OCI-LY3 (cell line): ENCODE data around the gene GRID2.

ENCODE experiments used
- H2AFZ ChIP-seq: fragments of 200-600, 300-600 bp; shearing (Covaris generic); 2 replicates; pipeline ENCODE4 v1.6.0; 2014; ENCODE audit warnings: antibody characterized with exemption, low read depth, low read length
- H3K27ac ChIP-seq: fragments of 200-600, 300-600 bp; sonication (generic); 2 replicates; pipeline ENCODE4 v1.5.1; 2014; ENCODE audit warnings: mild to moderate bottlenecking, low read length, moderate library complexity, mixed read lengths
- H3K27me3 ChIP-seq: fragments of 200-600, 300-600 bp; sonication (generic); 2 replicates; pipeline ENCODE4 v1.6.1; 2014; ENCODE audit warnings: low read depth, low read length, mixed read lengths
- H3K36me3 ChIP-seq: fragments of 200-600, 300-600 bp; sonication (generic); replicated peaks from 2 replicates; pipeline ENCODE3; 2014; ENCODE audit warnings: low read depth, low read length, mixed read lengths
- H3K4me1 ChIP-seq: fragments of 300-600, 200-600 bp; sonication (generic); 2 replicates; pipeline ENCODE4 v1.6.1; 2014; ENCODE audit warnings: low read length, mixed read lengths
- H3K4me2 ChIP-seq: fragments of 200-600, 300-600 bp; sonication (generic); 2 replicates; pipeline ENCODE4 v1.6.1; 2014; ENCODE audit warnings: low read length, mixed read lengths
- H3K4me3 ChIP-seq: fragments of 300-600, 200-600 bp; sonication (generic); 2 replicates; pipeline ENCODE4 v1.5.1; 2014; ENCODE audit warnings: antibody characterized with exemption, mild to moderate bottlenecking, low read length, moderate library complexity
- H3K79me2 ChIP-seq: fragments of 300-600, 200-600 bp; shearing (Covaris generic); 2 replicates; pipeline ENCODE4 v1.6.1; 2014; ENCODE audit warnings: mild to moderate bottlenecking, low read length, mixed read lengths
- H3K9ac ChIP-seq: fragments of 300-600, 200-600 bp; shearing (Covaris generic); 2 replicates; pipeline ENCODE4 v1.6.0; 2014; ENCODE audit warnings: mild to moderate bottlenecking, low read length, moderate library complexity
- H3K9me3 ChIP-seq: fragments of 200-600, 300-600 bp; shearing (Covaris generic); 2 replicates; pipeline ENCODE4 v1.6.1; 2014; ENCODE audit warnings: low read length, mixed read lengths; ENCODE audit not compliant: insufficient read depth
- H4K20me1 ChIP-seq: fragments of 200-600, 300-600 bp; sonication (generic); 2 replicates; pipeline ENCODE4 v1.6.1; 2016; ENCODE audit warnings: low read length, mixed read lengths; ENCODE audit not compliant: insufficient read depth
- CTCF ChIP-seq: fragments of 200-600, 300-600 bp; sonication (generic); IDR thresholded peaks from 2 replicates; pipeline ENCODE4 v1.5.1; 2014; ENCODE audit warnings: antibody characterized with exemption, low read length, low read depth
- EZH2phosphoT487 ChIP-seq: fragments of 200-600 bp; shearing (Covaris generic); IDR thresholded peaks from 2 replicates; pipeline ENCODE4 v1.6.1; 2018; ENCODE audit warnings: antibody characterized with exemption, mixed run types, low read depth

The GRID2 gene

DNA sequence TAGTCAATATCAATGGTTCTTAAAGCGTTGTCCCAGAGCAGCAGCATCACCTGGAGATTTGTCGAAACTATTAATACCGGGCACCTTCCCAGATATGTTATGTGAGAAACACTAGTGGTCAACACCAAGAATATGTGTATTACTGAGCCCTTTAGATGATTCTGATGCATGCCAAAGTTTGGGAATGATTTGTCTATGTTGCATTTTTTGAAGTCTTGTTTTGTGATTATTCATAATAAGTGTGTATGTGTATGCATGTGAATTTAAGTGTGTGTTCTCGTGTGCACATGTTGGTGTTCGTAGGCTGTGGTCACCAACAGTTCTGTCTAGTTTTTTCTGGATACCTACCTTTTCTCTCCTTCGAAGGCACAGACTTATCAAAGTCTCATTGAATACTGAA, 749.4 kb downstream of the GRID2 start:
- no peak overlapping the region for H3K4me2 ChIP-seq
- no peaks in the 10 kb centered on the region for H3K27me3 ChIP-seq
- no peaks in the 10 kb centered on the region for H3K9me3 ChIP-seq
- H2AFZ ChIP-seq, result no peak overlapping the region
- no peak overlapping the region for H3K4me3 ChIP-seq
- H4K20me1 ChIP-seq, result no peaks in the 10 kb centered on the region
- no peaks in the 10 kb centered on the region for H3K4me1 ChIP-seq
- H3K27ac ChIP-seq, result no peak overlapping the region
- no peak overlapping the region for H3K9ac ChIP-seq
- no peak for TF ChIP-seq EZH2phosphoT487
- no peak for TF ChIP-seq CTCF
- H3K79me2 ChIP-seq, result no peaks in the 10 kb centered on the region
- no peaks in the 10 kb centered on the region for H3K36me3 ChIP-seq

DNA sequence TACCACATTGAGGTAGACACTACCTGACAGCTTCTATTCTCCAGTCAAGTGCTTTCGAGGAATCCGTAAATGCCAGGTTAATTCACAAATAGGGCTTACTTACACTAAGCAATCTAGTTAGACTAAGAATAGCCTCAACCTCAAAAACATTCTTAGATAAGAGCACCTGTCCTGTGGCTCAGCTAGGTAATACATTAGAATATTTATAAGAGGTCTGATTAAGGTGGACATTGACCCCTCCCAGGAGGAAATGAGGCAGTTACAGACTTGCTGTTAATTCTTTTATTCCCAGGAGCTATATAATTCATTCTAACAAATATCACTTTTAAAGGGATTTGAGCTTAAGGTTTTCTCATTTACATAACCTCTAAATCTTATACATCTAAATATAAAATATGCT, 758.1 kb downstream of the GRID2 start:
- TF ChIP-seq EZH2phosphoT487 (no peak), CTCF (no peak)
- Histone ChIP-seq H3K9ac (no peak overlapping the region), H3K79me2 (no peaks in the 10 kb centered on the region), H4K20me1 (no peaks in the 10 kb centered on the region), H3K36me3 (no peaks in the 10 kb centered on the region), H3K9me3 (no peaks in the 10 kb centered on the region), H3K4me2 (no peak overlapping the region), H3K27ac (no peak overlapping the region), H3K4me3 (no peak overlapping the region), H2AFZ (no peak overlapping the region), H3K4me1 (no peaks in the 10 kb centered on the region), H3K27me3 (no peaks in the 10 kb centered on the region)

DNA sequence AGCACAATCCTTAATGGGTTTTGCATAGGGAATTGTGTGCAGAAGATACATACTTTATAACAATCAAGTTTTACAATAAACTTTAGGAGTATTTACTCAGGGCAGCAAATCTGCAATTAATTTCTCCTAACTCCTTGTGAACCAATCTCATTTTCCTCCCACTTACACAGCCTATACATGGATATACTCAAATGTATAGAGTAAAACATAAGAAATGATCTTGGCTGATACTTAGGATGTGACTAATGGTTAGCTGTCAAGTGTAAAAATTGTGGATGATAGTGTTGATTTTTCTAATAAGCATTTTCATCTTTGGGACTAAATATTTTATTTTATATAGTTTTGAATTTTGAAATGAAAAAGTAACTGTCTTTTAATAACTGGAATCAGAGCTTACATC, 759.6 kb downstream of the GRID2 start:
- Histone ChIP-seq H3K79me2 (no peaks in the 10 kb centered on the region), H3K4me2 (no peak overlapping the region), H3K4me1 (no peaks in the 10 kb centered on the region), H3K9me3 (no peaks in the 10 kb centered on the region), H2AFZ (no peak overlapping the region), H3K27me3 (no peaks in the 10 kb centered on the region), H3K36me3 (no peaks in the 10 kb centered on the region), H3K9ac (no peak overlapping the region), H3K4me3 (no peak overlapping the region), H4K20me1 (no peaks in the 10 kb centered on the region), H3K27ac (no peak overlapping the region)
- no peak for TF ChIP-seq EZH2phosphoT487
- no peak for TF ChIP-seq CTCF

DNA sequence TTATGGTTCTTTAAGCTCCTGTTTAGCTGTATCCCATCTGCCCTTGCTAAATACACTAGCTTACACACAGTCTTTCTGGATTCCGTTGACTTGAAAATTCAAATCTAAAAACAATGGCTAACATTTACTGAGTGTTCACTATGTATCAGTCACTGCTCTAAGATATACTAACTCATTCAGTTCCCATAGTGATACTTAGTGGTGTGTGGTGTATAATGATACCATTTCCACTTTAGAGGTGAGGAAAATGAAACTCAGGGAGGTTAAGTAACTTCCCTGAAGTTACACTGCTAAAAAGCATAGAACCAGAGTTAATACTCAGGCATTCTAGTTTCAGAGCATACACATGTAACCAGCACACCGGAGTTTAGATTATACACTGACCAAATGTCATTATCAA, 762.0 kb downstream of the GRID2 start:
- Histone ChIP-seq H3K4me2 (no peak overlapping the region), H3K27me3 (no peaks in the 10 kb centered on the region), H4K20me1 (no peaks in the 10 kb centered on the region), H3K36me3 (no peaks in the 10 kb centered on the region), H3K27ac (no peak overlapping the region), H3K9ac (no peak overlapping the region), H2AFZ (no peak overlapping the region), H3K79me2 (no peaks in the 10 kb centered on the region), H3K4me3 (no peak overlapping the region), H3K9me3 (no peaks in the 10 kb centered on the region), H3K4me1 (no peaks in the 10 kb centered on the region)
- no peak for TF ChIP-seq CTCF
- TF ChIP-seq EZH2phosphoT487, result no peak
